ENCODE results near the gene PADI2. TPM values are rescaled to one million over a fixed set of nuclear protein-coding genes. Genes with fewer than 3 reads are reported as not detected.
A peak's percentile ranks its signal among the peaks of the same experiment; 100 is the strongest.

PADI2 gene
- total RNA-seq, 1 donor from 2014 or later: 0.49 TPM

DNA sequence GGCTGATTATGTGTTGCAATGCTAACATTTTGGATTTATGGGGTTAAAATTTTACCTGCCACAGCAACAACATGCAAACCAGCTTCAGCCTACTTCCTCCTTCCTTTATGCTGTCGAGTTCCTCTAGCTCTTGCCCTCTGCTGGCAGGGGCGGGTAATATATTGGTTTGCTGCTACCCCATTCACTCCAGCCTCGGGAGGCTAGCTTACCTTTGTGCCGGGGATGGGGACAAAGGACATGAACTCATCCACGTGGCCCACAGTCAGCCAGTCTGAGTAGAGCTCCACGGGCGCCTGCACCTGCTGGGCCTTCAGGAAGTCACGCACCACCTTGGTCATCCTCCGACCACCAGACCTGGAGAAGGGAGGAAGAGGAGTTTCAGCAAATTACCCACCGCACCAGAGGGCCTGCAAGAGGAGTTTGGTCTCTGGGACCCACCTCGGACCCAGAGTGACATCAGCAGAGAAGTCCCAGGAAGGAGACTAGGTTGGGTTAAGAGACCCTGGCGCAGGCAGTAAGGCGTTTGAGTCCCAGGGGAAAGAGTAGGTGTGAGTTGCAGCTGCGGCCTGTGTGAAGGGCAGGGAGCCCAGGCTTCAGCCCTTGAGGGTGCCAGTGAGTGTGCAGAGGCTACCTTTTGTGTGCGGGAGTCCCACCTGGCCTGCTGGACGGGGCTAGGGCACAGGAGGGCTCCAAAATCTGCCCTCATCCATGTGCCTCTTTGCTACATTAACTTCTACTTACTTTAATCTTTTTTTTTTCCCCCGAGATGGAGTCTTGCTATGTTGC lies 43.6 kb downstream of the PADI2 start:
- intact Hi-C loops (cut with micrococcal nuclease): no loop called here
- no peak overlapping the region for H3K27ac ChIP-seq (replicated peaks)

DNA sequence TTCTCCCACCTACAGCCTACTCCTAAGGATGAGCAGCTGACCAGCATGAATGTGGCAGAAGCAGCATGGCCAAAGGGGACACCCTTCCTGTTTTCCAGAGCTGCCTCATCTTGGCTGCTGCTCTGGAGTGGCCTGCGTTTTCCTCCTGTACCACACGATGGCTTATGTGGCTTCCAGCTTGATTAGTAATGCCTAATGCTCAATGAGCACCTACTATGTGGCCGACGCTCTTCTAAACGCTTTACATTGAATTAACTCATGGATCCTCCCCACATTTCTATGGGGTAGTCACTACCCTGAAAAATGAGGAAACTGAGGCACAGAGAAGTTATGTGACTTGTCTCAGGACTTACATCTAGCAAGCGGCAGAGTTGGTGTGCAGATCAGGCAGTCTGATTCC lies 47.5 kb downstream of the PADI2 start:
- intact Hi-C loops (cut with micrococcal nuclease): no loop called here
- TF ChIP-seq, protein P1, sequence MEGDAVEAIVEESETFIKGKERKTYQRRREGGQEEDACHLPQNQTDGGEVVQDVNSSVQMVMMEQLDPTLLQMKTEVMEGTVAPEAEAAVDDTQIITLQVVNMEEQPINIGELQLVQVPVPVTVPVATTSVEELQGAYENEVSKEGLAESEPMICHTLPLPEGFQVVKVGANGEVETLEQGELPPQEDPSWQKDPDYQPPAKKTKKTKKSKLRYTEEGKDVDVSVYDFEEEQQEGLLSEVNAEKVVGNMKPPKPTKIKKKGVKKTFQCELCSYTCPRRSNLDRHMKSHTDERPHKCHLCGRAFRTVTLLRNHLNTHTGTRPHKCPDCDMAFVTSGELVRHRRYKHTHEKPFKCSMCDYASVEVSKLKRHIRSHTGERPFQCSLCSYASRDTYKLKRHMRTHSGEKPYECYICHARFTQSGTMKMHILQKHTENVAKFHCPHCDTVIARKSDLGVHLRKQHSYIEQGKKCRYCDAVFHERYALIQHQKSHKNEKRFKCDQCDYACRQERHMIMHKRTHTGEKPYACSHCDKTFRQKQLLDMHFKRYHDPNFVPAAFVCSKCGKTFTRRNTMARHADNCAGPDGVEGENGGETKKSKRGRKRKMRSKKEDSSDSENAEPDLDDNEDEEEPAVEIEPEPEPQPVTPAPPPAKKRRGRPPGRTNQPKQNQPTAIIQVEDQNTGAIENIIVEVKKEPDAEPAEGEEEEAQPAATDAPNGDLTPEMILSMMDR (IDR thresholded peaks at IDR 0.05; ENCODE audit: borderline replicate concordance): no peak
- no peaks in the 10 kb centered on the region for H3K36me3 ChIP-seq

More for the DNA sequence above, 43.6 kb downstream of the PADI2 start:
- Histone ChIP-seq H3K4me3 (no peak overlapping the region), H3K36me3 (no peaks in the 10 kb centered on the region), H3K4me1 (no peaks in the 10 kb centered on the region), H3K27me3 (ENCODE audit: low read depth) (peaks cover 14% of the 10 kb centered on the region), H3K9me3 (replicated peaks) (no peaks in the 10 kb centered on the region)
- DNase-seq: no peak
- TF ChIP-seq, protein P1 (IDR thresholded peaks at IDR 0.05; ENCODE audit: borderline replicate concordance): peak; percentile 9

GRCh38 chr1:17070163-17070525 lies 49.1 kb downstream of the PADI2 start:
- TF ChIP-seq, protein P1 (IDR thresholded peaks at IDR 0.05; ENCODE audit: borderline replicate concordance): no peak
- Histone ChIP-seq H3K9me3 (replicated peaks) (peaks cover 5% of the 10 kb centered on the region), H3K4me3 (no peak overlapping the region), H3K4me1 (no peaks in the 10 kb centered on the region), H3K27ac (replicated peaks) (no peak overlapping the region), H3K27me3 (ENCODE audit: low read depth) (peaks cover 14% of the 10 kb centered on the region), H3K36me3 (no peaks in the 10 kb centered on the region)
- no peak for DNase-seq
- intact Hi-C loops (cut with micrococcal nuclease): no loop called here

More for the DNA sequence above, 47.5 kb downstream of the PADI2 start:
- H3K9me3 ChIP-seq (replicated peaks): no peaks in the 10 kb centered on the region
- no peak overlapping the region for H3K4me3 ChIP-seq
- DNase-seq: no peak
- no peak overlapping the region for H3K27ac ChIP-seq (replicated peaks)
- H3K27me3 ChIP-seq (ENCODE audit: low read depth): peaks cover 14% of the 10 kb centered on the region
- H3K4me1 ChIP-seq: no peaks in the 10 kb centered on the region

DNA sequence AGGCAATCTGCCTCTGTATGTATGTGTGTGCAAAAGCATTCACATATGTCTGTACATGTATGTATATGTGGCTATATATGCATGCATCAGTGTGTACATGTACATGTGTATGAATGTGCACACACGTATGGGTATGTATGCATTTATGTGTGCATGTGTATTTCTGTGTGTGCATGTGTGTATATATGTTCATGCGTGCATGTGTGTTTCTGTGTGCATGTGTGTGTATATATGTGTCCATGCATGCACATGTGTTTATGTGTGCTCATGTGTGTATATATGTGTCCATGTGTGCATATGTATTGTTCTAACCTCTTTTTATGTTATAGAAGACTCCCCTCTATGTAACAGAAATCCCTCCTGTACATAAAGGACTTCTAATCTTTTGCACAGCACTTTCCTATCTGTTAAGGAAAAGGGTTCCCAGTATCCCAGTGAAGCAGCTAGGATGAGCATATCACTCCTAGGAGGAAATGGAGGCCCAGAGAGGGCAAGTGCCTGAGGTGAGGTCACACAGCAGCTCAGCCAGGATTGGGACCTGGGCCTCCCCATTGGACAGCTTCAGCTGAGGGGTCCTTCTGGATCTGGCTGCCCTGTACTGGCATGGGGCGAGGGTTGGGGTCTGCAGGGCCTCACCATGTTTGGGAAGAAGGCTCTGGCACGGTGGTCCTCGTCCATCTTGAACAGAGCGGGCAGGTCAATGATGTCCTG lies 49.6 kb downstream of the PADI2 start:
- DNase-seq: no peak
- no peaks in the 10 kb centered on the region for H3K4me1 ChIP-seq
- TF ChIP-seq, protein P1 (IDR thresholded peaks at IDR 0.05; ENCODE audit: borderline replicate concordance): no peak
- H3K9me3 ChIP-seq (replicated peaks): peaks cover 11% of the 10 kb centered on the region
- no peak overlapping the region for H3K27ac ChIP-seq (replicated peaks)
- no peak overlapping the region for H3K4me3 ChIP-seq
- H3K27me3 ChIP-seq (ENCODE audit: low read depth): peaks cover 14% of the 10 kb centered on the region
- H3K36me3 ChIP-seq: no peaks in the 10 kb centered on the region
- intact Hi-C loops (cut with micrococcal nuclease): no loop called here

DNA sequence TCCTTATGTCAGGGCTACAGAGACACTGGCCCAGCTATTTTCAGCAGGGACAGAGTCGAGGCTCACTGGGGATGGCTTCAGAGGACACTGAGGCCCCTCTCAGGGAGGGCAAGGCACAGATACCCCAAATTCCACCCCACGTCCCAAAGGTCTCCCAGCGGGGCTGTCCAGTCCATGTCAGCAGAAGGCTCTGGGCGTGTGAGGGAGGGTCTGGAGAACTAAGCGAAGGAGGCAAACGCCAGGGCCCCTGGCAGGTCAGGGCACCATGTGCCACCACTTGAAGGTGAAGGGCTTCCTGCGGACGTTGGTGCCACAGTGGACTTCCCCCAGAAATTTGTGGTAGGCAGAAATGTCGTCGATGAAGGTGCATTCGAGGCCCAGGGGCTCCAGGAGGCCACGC lies 50.5 kb downstream of the PADI2 start:
- H3K4me1 ChIP-seq: peaks cover 6% of the 10 kb centered on the region
- no peak overlapping the region for H3K27ac ChIP-seq (replicated peaks)
- intact Hi-C loops (cut with micrococcal nuclease): no loop called here
- no peaks in the 10 kb centered on the region for H3K36me3 ChIP-seq
- H3K4me3 ChIP-seq: no peak overlapping the region
- H3K27me3 ChIP-seq (ENCODE audit: low read depth): peaks cover 14% of the 10 kb centered on the region
- H3K9me3 ChIP-seq (replicated peaks): peaks cover 12% of the 10 kb centered on the region
- TF ChIP-seq, protein P1 (IDR thresholded peaks at IDR 0.05; ENCODE audit: borderline replicate concordance): no peak
- no peak for DNase-seq
